ENCODE data around the gene HS6ST3. TPM values are rescaled to one million over a fixed set of nuclear protein-coding genes. Genes with fewer than 3 reads are reported as not detected.

The HS6ST3 gene
- total RNA-seq, 4 donors from 2014 or later, result 0.04 to 0.59 (median 0.57) TPM; not detected in 1

GRCh38 chr13:96161141-96161540 lies 71.2 kb downstream of the HS6ST3 start:
- DNase-seq, result no peak
- 60 to 64% methylated on average over 3 of the region's 3 CpGs for WGBS, 2 donors
- Histone ChIP-seq H3K9me3 (no peaks in the 10 kb centered on the region), H3K4me1 (no peaks in the 10 kb centered on the region), H3K27ac (no peak overlapping the region), H3K27me3 (no peaks in the 10 kb centered on the region), H3K4me3 (no peak overlapping the region), H3K36me3 (no peaks in the 10 kb centered on the region)
- intact Hi-C loops (cut with DNase I), result no loop called here
- no peak for TF ChIP-seq POLR2A (IDR thresholded peaks at IDR 0.05)

DNA sequence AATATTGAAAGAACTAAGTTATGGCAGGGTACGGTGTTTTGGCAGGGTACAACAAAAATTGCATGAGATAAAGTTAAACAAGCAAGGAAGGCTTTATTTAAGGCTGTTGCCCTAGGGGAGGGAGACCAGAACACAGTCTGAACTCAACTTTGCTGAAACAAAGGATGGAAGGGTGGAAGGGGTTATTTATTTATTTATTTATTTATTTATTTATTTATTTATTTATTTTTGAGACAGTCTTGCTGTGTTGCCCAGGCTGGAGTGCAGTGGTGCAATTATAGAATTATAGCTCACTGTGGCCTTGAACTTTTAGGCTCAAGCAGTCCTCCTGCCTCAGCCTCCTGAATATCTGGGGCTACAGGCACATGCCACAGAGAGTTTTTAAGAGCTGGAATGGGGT lies 75.9 kb downstream of the HS6ST3 start:
- TF ChIP-seq, protein P1, sequence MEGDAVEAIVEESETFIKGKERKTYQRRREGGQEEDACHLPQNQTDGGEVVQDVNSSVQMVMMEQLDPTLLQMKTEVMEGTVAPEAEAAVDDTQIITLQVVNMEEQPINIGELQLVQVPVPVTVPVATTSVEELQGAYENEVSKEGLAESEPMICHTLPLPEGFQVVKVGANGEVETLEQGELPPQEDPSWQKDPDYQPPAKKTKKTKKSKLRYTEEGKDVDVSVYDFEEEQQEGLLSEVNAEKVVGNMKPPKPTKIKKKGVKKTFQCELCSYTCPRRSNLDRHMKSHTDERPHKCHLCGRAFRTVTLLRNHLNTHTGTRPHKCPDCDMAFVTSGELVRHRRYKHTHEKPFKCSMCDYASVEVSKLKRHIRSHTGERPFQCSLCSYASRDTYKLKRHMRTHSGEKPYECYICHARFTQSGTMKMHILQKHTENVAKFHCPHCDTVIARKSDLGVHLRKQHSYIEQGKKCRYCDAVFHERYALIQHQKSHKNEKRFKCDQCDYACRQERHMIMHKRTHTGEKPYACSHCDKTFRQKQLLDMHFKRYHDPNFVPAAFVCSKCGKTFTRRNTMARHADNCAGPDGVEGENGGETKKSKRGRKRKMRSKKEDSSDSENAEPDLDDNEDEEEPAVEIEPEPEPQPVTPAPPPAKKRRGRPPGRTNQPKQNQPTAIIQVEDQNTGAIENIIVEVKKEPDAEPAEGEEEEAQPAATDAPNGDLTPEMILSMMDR (IDR thresholded peaks at IDR 0.05), result no peak
- TF ChIP-seq POLR2A (IDR thresholded peaks at IDR 0.05), result no peak
- Histone ChIP-seq H3K9me3 (no peaks in the 10 kb centered on the region), H3K27ac (no peak overlapping the region), H3K36me3 (no peaks in the 10 kb centered on the region), H3K4me1 (no peaks in the 10 kb centered on the region), H3K27me3 (no peaks in the 10 kb centered on the region), H3K4me3 (no peak overlapping the region)
- no peak for DNase-seq
- 86 to 89% methylated on average over 1 of the region's 1 CpG for WGBS, 2 donors
- intact Hi-C loops (cut with DNase I), result no loop called here

DNA sequence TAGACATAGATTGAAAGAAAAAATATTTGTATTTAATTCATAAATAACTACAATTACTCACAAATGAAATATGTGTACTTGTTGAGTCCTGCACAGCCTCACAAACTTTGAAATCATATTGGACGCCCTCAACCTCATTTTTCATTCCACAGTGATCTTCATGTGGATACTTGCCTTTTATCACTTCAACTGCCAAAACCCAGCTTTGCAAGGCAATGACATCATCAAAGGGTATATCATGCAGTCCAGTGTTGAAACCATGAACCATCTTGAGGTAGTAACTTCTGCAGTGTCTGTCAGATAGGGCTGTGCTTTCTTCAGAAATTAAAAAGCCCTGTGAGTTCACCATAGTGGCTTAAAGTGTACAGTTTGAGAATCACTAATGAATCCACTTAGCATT lies 82.2 kb downstream of the HS6ST3 start:
- Histone ChIP-seq H3K36me3 (no peaks in the 10 kb centered on the region), H3K4me3 (no peak overlapping the region), H3K27me3 (no peaks in the 10 kb centered on the region), H3K9me3 (no peaks in the 10 kb centered on the region), H3K4me1 (no peaks in the 10 kb centered on the region), H3K27ac (no peak overlapping the region)
- 20 to 28% methylated on average over 1 of the region's 1 CpG for WGBS, 2 donors
- no peak for TF ChIP-seq POLR2A (IDR thresholded peaks at IDR 0.05)
- intact Hi-C loops (cut with DNase I), result no loop called here
- DNase-seq, result no peak

GRCh38 chr13:96178759-96179158 lies 88.9 kb downstream of the HS6ST3 start:
- WGBS, 2 donors, result 66 to 72% methylated on average over 1 of the region's 1 CpG
- Histone ChIP-seq H3K36me3 (no peaks in the 10 kb centered on the region), H3K4me3 (no peak overlapping the region), H3K9me3 (no peaks in the 10 kb centered on the region), H3K4me1 (no peaks in the 10 kb centered on the region), H3K27ac (no peak overlapping the region), H3K27me3 (no peaks in the 10 kb centered on the region)
- no peak for DNase-seq
- intact Hi-C loops (cut with DNase I), result no loop called here
- TF ChIP-seq POLR2A (IDR thresholded peaks at IDR 0.05), result no peak
- TF ChIP-seq, protein P1 (IDR thresholded peaks at IDR 0.05), result no peak

- Histone ChIP-seq H3K27ac (no peak overlapping the region), H3K27me3 (no peaks in the 10 kb centered on the region), H3K4me1 (no peaks in the 10 kb centered on the region), H3K4me3 (no peak overlapping the region), H3K9me3 (no peaks in the 10 kb centered on the region), H3K36me3 (no peaks in the 10 kb centered on the region)
- WGBS, 2 donors, result 74 to 78% methylated on average over 5 of the region's 5 CpGs
- TF ChIP-seq POLR2A (IDR thresholded peaks at IDR 0.05), result no peak
- TF ChIP-seq, protein P1 (IDR thresholded peaks at IDR 0.05), result no peak
- intact Hi-C loops (cut with DNase I), result no loop called here
- DNase-seq, result no peak
These were observed 89.4 kb downstream of the HS6ST3 start for GRCh38 chr13:96179309-96179708.

- DNase-seq, result no peak
- Histone ChIP-seq H3K27me3 (no peaks in the 10 kb centered on the region), H3K4me3 (no peak overlapping the region), H3K36me3 (no peaks in the 10 kb centered on the region), H3K9me3 (no peaks in the 10 kb centered on the region), H3K27ac (no peak overlapping the region), H3K4me1 (no peaks in the 10 kb centered on the region)
- 52 to 56% methylated on average over 5 of the region's 5 CpGs for WGBS, 2 donors
- TF ChIP-seq, protein P1 (IDR thresholded peaks at IDR 0.05), result no peak
- TF ChIP-seq POLR2A (IDR thresholded peaks at IDR 0.05), result no peak
- intact Hi-C loops (cut with DNase I), result no loop called here
These were observed 92.0 kb downstream of the HS6ST3 start for GRCh38 chr13:96181911-96182310.
